ENCODE data around the gene DIO2.

- no peak for TF ChIP-seq CTCF (IDR thresholded peaks at IDR 0.05)
- TF ChIP-seq POLR2A (IDR thresholded peaks at IDR 0.05): no peak
Observed at GRCh38 chr14:80186301-80186800, 25.0 kb downstream of the DIO2 start.
